ENCODE measurements around the gene PTGR2.
"Not testable (repeated sequence)": the region's sequence is repeated elsewhere in the genome, so short reads cannot be mapped to it uniquely, and the experiment has no call there.

The PTGR2 gene

GRCh38 chr14:73916324-73916723 is 64.7 kb downstream of the PTGR2 start:
- DNase-seq (ENCODE audit: low read depth), result no peak
- no peak overlapping the region for H3K4me3 ChIP-seq (ENCODE audit: low read depth, low read length)

GRCh38 chr14:73919457-73919856 is 67.8 kb downstream of the PTGR2 start:
- not testable (repeated sequence) for H3K4me3 ChIP-seq (ENCODE audit: low read depth, low read length); DNase-seq (ENCODE audit: low read depth)

More at GRCh38 chr14:73916324-73916723, 64.7 kb downstream of the PTGR2 start:
- no peak for TF ChIP-seq CTCF (IDR thresholded peaks at IDR 0.05; ENCODE audit: control insufficient read depth, extremely low read depth, insufficient read depth)

GRCh38 chr14:73924337-73924736 is 72.7 kb downstream of the PTGR2 start:
- H3K4me3 ChIP-seq (ENCODE audit: low read depth, low read length), result no peak overlapping the region
- DNase-seq (ENCODE audit: low read depth), result no peak
- no peak for TF ChIP-seq CTCF (IDR thresholded peaks at IDR 0.05; ENCODE audit: control insufficient read depth, extremely low read depth, insufficient read depth)

Measured in LNCaP clone FGC (cell line).